Stimulated activated effector memory CD8-positive, alpha-beta T cell treated with anti-CD3 and anti-CD28 coated beads, Interleukin-12 subunit alpha, Interleukin-12 subunit beta, amount 100 ng/mL, for 72 hours (primary cell): ENCODE results near the gene RGL1.
A peak's percentile ranks its signal among the peaks of the same experiment; 100 is the strongest.

Experiments
- ATAC-seq: fragments of 150-1000 bp; cut with Tn5 transposase; 2 replicates; pipeline ENCODE4 v1.10.0; 2021
- DNase-seq, 2 donors: peaks; one replicate each; pipeline ENCODE4 v3.0.0; 2021 to 2022; ENCODE audit warnings: low spot score in 2 of 2
- H3K27ac Mint-ChIP-seq: one replicate; pipeline ENCODE4 v1.8.0; 2022; ENCODE audit warnings: mild to moderate bottlenecking, mixed read lengths
- H3K36me3 Mint-ChIP-seq: one replicate; pipeline ENCODE4 v1.8.0; 2022; ENCODE audit warnings: mild to moderate bottlenecking, mixed read lengths
- H3K4me1 Mint-ChIP-seq: one replicate; pipeline ENCODE4 v1.8.0; 2022; ENCODE audit warnings: mixed read lengths
- H3K4me3 Mint-ChIP-seq: one replicate; pipeline ENCODE4 v1.8.0; 2022; ENCODE audit warnings: mild to moderate bottlenecking, mixed read lengths
- H3K9me3 Mint-ChIP-seq: one replicate; pipeline ENCODE4 v1.8.0; 2022; ENCODE audit warnings: mixed read lengths

Gene RGL1

GRCh38 chr1:183862967-183863366 lies 58.0 kb downstream of the RGL1 start:
- H3K27ac Mint-ChIP-seq = no peak overlapping the region
- no peak for DNase-seq
- H3K9me3 Mint-ChIP-seq = no peaks in the 10 kb centered on the region
- peaks cover 5% of the 10 kb centered on the region for H3K4me1 Mint-ChIP-seq
- no peak for ATAC-seq
- no peaks in the 10 kb centered on the region for H3K36me3 Mint-ChIP-seq
- no peak overlapping the region for H3K4me3 Mint-ChIP-seq

GRCh38 chr1:183863852-183864251 lies 58.9 kb downstream of the RGL1 start:
- no peak overlapping the region for H3K27ac Mint-ChIP-seq
- DNase-seq = no peak
- peaks cover 5% of the 10 kb centered on the region for H3K4me1 Mint-ChIP-seq
- no peak for ATAC-seq
- no peak overlapping the region for H3K4me3 Mint-ChIP-seq
- no peaks in the 10 kb centered on the region for H3K9me3 Mint-ChIP-seq
- H3K36me3 Mint-ChIP-seq = no peaks in the 10 kb centered on the region

- Mint-ChIP-seq H3K4me1 (peaks cover 5% of the 10 kb centered on the region), H3K36me3 (no peaks in the 10 kb centered on the region), H3K27ac (no peak overlapping the region), H3K4me3 (no peak overlapping the region), H3K9me3 (no peaks in the 10 kb centered on the region)
- DNase-seq (no peak), ATAC-seq (no peak)
Observed at GRCh38 chr1:183864611-183865010, 59.7 kb downstream of the RGL1 start.

- H3K36me3 Mint-ChIP-seq = no peaks in the 10 kb centered on the region
- no peak overlapping the region for H3K4me3 Mint-ChIP-seq
- no peak for ATAC-seq
- H3K27ac Mint-ChIP-seq = no peak overlapping the region
- no peaks in the 10 kb centered on the region for H3K9me3 Mint-ChIP-seq
- DNase-seq = no peak
- H3K4me1 Mint-ChIP-seq = no peaks in the 10 kb centered on the region
Observed at GRCh38 chr1:183869230-183869629, 64.3 kb downstream of the RGL1 start.

- DNase-seq (no peak), ATAC-seq (no peak)
- Mint-ChIP-seq H3K36me3 (no peaks in the 10 kb centered on the region), H3K4me3 (no peak overlapping the region), H3K9me3 (no peaks in the 10 kb centered on the region), H3K27ac (no peak overlapping the region), H3K4me1 (no peaks in the 10 kb centered on the region)
Observed at GRCh38 chr1:183869664-183870063, 64.7 kb downstream of the RGL1 start.

GRCh38 chr1:183870351-183871077 lies 65.6 kb downstream of the RGL1 start:
- Mint-ChIP-seq H3K27ac (no peak overlapping the region), H3K4me3 (no peak overlapping the region), H3K4me1 (no peaks in the 10 kb centered on the region), H3K9me3 (no peaks in the 10 kb centered on the region), H3K36me3 (no peaks in the 10 kb centered on the region)
- ATAC-seq (no peak), DNase-seq (no peak)

- no peak for DNase-seq
- Mint-ChIP-seq H3K4me1 (no peaks in the 10 kb centered on the region), H3K9me3 (no peaks in the 10 kb centered on the region), H3K27ac (no peak overlapping the region), H3K36me3 (no peaks in the 10 kb centered on the region), H3K4me3 (no peak overlapping the region)
- ATAC-seq = no peak
Observed at GRCh38 chr1:183871142-183871541, 66.2 kb downstream of the RGL1 start.

- H3K4me1 Mint-ChIP-seq = no peaks in the 10 kb centered on the region
- no peak overlapping the region for H3K4me3 Mint-ChIP-seq
- H3K9me3 Mint-ChIP-seq = no peaks in the 10 kb centered on the region
- no peak overlapping the region for H3K27ac Mint-ChIP-seq
- ATAC-seq = no peak
- no peaks in the 10 kb centered on the region for H3K36me3 Mint-ChIP-seq
- DNase-seq = no peak
Observed at GRCh38 chr1:183871601-183872000, 66.7 kb downstream of the RGL1 start.

- Mint-ChIP-seq H3K4me3 (no peak overlapping the region), H3K27ac (peak overlapping the region; percentile 27), H3K9me3 (no peaks in the 10 kb centered on the region), H3K4me1 (no peaks in the 10 kb centered on the region), H3K36me3 (no peaks in the 10 kb centered on the region)
- no peak for ATAC-seq
- no peak for DNase-seq
Observed at GRCh38 chr1:183872403-183872802, 67.5 kb downstream of the RGL1 start.

- ATAC-seq (no peak), DNase-seq (no peak)
- Mint-ChIP-seq H3K4me1 (no peaks in the 10 kb centered on the region), H3K27ac (no peak overlapping the region), H3K9me3 (no peaks in the 10 kb centered on the region), H3K36me3 (no peaks in the 10 kb centered on the region), H3K4me3 (no peak overlapping the region)
Observed at GRCh38 chr1:183873642-183874041, 68.7 kb downstream of the RGL1 start.

- no peaks in the 10 kb centered on the region for H3K36me3 Mint-ChIP-seq
- DNase-seq (no peak), ATAC-seq (no peak)
- no peaks in the 10 kb centered on the region for H3K9me3 Mint-ChIP-seq
- peak overlapping the region; percentile 30 for H3K27ac Mint-ChIP-seq
- no peaks in the 10 kb centered on the region for H3K4me1 Mint-ChIP-seq
- no peak overlapping the region for H3K4me3 Mint-ChIP-seq
Observed at GRCh38 chr1:183876309-183876708, 71.4 kb downstream of the RGL1 start.

GRCh38 chr1:183877053-183877720 lies 72.3 kb downstream of the RGL1 start:
- H3K4me3 Mint-ChIP-seq = no peak overlapping the region
- no peak for DNase-seq
- no peaks in the 10 kb centered on the region for H3K9me3 Mint-ChIP-seq
- no peaks in the 10 kb centered on the region for H3K4me1 Mint-ChIP-seq
- ATAC-seq = no peak
- H3K36me3 Mint-ChIP-seq = no peaks in the 10 kb centered on the region
- H3K27ac Mint-ChIP-seq = no peak overlapping the region

- no peaks in the 10 kb centered on the region for H3K36me3 Mint-ChIP-seq
- H3K4me1 Mint-ChIP-seq = no peaks in the 10 kb centered on the region
- ATAC-seq (no peak), DNase-seq (no peak)
- H3K4me3 Mint-ChIP-seq = no peak overlapping the region
- no peaks in the 10 kb centered on the region for H3K9me3 Mint-ChIP-seq
- H3K27ac Mint-ChIP-seq = no peak overlapping the region
Observed at GRCh38 chr1:183879494-183879893, 74.6 kb downstream of the RGL1 start.

GRCh38 chr1:183879966-183880365 lies 75.0 kb downstream of the RGL1 start:
- no peaks in the 10 kb centered on the region for H3K4me1 Mint-ChIP-seq
- no peaks in the 10 kb centered on the region for H3K9me3 Mint-ChIP-seq
- no peak overlapping the region for H3K4me3 Mint-ChIP-seq
- H3K36me3 Mint-ChIP-seq = no peaks in the 10 kb centered on the region
- DNase-seq = no peak
- no peak overlapping the region for H3K27ac Mint-ChIP-seq
- no peak for ATAC-seq

- H3K36me3 Mint-ChIP-seq = no peaks in the 10 kb centered on the region
- no peaks in the 10 kb centered on the region for H3K9me3 Mint-ChIP-seq
- no peak for ATAC-seq
- no peak overlapping the region for H3K4me3 Mint-ChIP-seq
- no peaks in the 10 kb centered on the region for H3K4me1 Mint-ChIP-seq
- H3K27ac Mint-ChIP-seq = no peak overlapping the region
- DNase-seq = no peak
Observed at GRCh38 chr1:183880531-183881243, 75.8 kb downstream of the RGL1 start.
